DND-41 (cell line): ENCODE results near the gene PAK5.

Experiments used
- ATAC-seq: fragments of 200-7000 bp; cut with Tn5 transposase; 3 replicates; pipeline ENCODE4 v1.9.1; 2021; ENCODE audit warnings: low read depth; ENCODE audit not compliant: insufficient read depth
- DNase-seq: peaks from one replicate; pipeline ENCODE4 v3.0.0-alpha.2; 2020
- H2AFZ ChIP-seq: 2 replicates; pipeline ENCODE4 v1.6.0; 2012; ENCODE audit warnings: low read depth, low read length
- H3K27ac ChIP-seq: 2 replicates; pipeline ENCODE4 v1.5.1; 2012; ENCODE audit warnings: low read length, inconsistent platforms
- H3K27me3 ChIP-seq: fragments of 200-600 bp; sonication (generic); 2 replicates; pipeline ENCODE4 v1.6.0; 2012; ENCODE audit warnings: low read length, mild to moderate bottlenecking, inconsistent platforms; ENCODE audit not compliant: insufficient read depth, poor library complexity
- H3K36me3 ChIP-seq: 2 replicates; pipeline ENCODE4 v1.5.1; 2012; ENCODE audit warnings: low read length, inconsistent platforms; ENCODE audit not compliant: insufficient read depth
- H3K4me1 ChIP-seq: 2 replicates; pipeline ENCODE4 v1.5.1; 2012; ENCODE audit warnings: mild to moderate bottlenecking, low read length; ENCODE audit not compliant: insufficient read depth
- H3K4me2 ChIP-seq: 2 replicates; pipeline ENCODE4 v1.6.0; 2012; ENCODE audit warnings: mild to moderate bottlenecking, moderate library complexity, low read length, inconsistent platforms; ENCODE audit not compliant: insufficient read depth
- H3K4me3 ChIP-seq, 2 experiments: fragments of 200-600 bp in 1 of 2; shearing (Covaris generic) in 1 of 2; 2 replicates each; pipeline ENCODE4 v1.5.1; 2012 to 2016; ENCODE audit warnings: inconsistent platforms in 2 of 2, low read length in 2 of 2, mild to moderate bottlenecking in 2 of 2, low read depth in 1 of 2, moderate library complexity in 1 of 2
- H3K79me2 ChIP-seq: 2 replicates; pipeline ENCODE4 v1.6.0; 2012; ENCODE audit warnings: low read length, inconsistent platforms; ENCODE audit not compliant: insufficient read depth
- H3K9ac ChIP-seq: 2 replicates; pipeline ENCODE4 v1.6.0; 2012; ENCODE audit warnings: low read depth, mild to moderate bottlenecking, inconsistent platforms, low read length, moderate library complexity
- H3K9me3 ChIP-seq: 2 replicates; pipeline ENCODE4 v1.5.1; 2012; ENCODE audit warnings: low read length, moderate library complexity, mild to moderate bottlenecking, inconsistent platforms; ENCODE audit not compliant: insufficient read depth, severe bottlenecking
- H4K20me1 ChIP-seq: 2 replicates; pipeline ENCODE4 v1.6.0; 2012; ENCODE audit warnings: low read length; ENCODE audit not compliant: insufficient read depth
- CTCF ChIP-seq: IDR thresholded peaks from 2 replicates; pipeline ENCODE4 v1.5.1; 2012; ENCODE audit warnings: borderline replicate concordance, low read length, moderate library complexity, mild to moderate bottlenecking; ENCODE audit not compliant: poor library complexity, severe bottlenecking; ENCODE audit errors: extremely low read depth
- EZH2 ChIP-seq: IDR thresholded peaks from 3 replicates; pipeline ENCODE4 v1.6.1; 2012; ENCODE audit warnings: borderline replicate concordance, low read depth, mild to moderate bottlenecking, moderate library complexity, low read length, inconsistent platforms; ENCODE audit not compliant: severe bottlenecking

Gene PAK5

GRCh38 chr20:9723501-9724202 is 115.2 kb downstream of the PAK5 start:
- TF ChIP-seq CTCF, result no peak
- TF ChIP-seq EZH2, result no peak
- no peak overlapping the region for H3K27ac ChIP-seq

GRCh38 chr20:9711872-9712271 is 127.0 kb downstream of the PAK5 start:
- no peak for TF ChIP-seq CTCF
- TF ChIP-seq EZH2, result no peak
- Histone ChIP-seq H3K79me2 (no peaks in the 10 kb centered on the region), H3K9me3 (no peaks in the 10 kb centered on the region), H3K36me3 (no peaks in the 10 kb centered on the region), H3K4me2 (no peak overlapping the region), H3K27me3 (no peaks in the 10 kb centered on the region), H3K4me1 (no peaks in the 10 kb centered on the region), H3K27ac (no peak overlapping the region), H4K20me1 (no peaks in the 10 kb centered on the region), H3K9ac (no peak overlapping the region), H3K4me3 (no peak overlapping the region), H2AFZ (no peak overlapping the region)
- DNase-seq, result no peak
- no peak for ATAC-seq

More at GRCh38 chr20:9723501-9724202, 115.2 kb downstream of the PAK5 start:
- DNase-seq, result no peak
- H3K4me3 ChIP-seq, result no peak overlapping the region
- H3K4me1 ChIP-seq, result no peaks in the 10 kb centered on the region
- no peak overlapping the region for H2AFZ ChIP-seq
- H3K79me2 ChIP-seq, result no peaks in the 10 kb centered on the region
- no peak overlapping the region for H3K9ac ChIP-seq
- no peaks in the 10 kb centered on the region for H4K20me1 ChIP-seq
- H3K4me2 ChIP-seq, result no peak overlapping the region
- no peaks in the 10 kb centered on the region for H3K27me3 ChIP-seq
- H3K9me3 ChIP-seq, result no peaks in the 10 kb centered on the region
- no peak for ATAC-seq
- no peaks in the 10 kb centered on the region for H3K36me3 ChIP-seq

- H3K27ac ChIP-seq, result no peak overlapping the region
- no peak for ATAC-seq
These were observed 128.2 kb downstream of the PAK5 start for GRCh38 chr20:9710685-9711084.

More at GRCh38 chr20:9710685-9711084, 128.2 kb downstream of the PAK5 start:
- Histone ChIP-seq H2AFZ (no peak overlapping the region), H3K4me3 (no peak overlapping the region), H3K9ac (no peak overlapping the region), H3K27me3 (no peaks in the 10 kb centered on the region), H3K4me2 (no peak overlapping the region), H3K9me3 (no peaks in the 10 kb centered on the region), H4K20me1 (no peaks in the 10 kb centered on the region), H3K4me1 (no peaks in the 10 kb centered on the region), H3K79me2 (no peaks in the 10 kb centered on the region), H3K36me3 (no peaks in the 10 kb centered on the region)
- TF ChIP-seq CTCF (no peak), EZH2 (no peak)
- no peak for DNase-seq
